ENCODE measurements around the gene PLXDC2. TPM values are rescaled to one million over a fixed set of nuclear protein-coding genes. Genes with fewer than 3 reads are reported as not detected.

Gene PLXDC2
- total RNA-seq, 1 experiment from 2014 or later, result 0.69 TPM

DNA sequence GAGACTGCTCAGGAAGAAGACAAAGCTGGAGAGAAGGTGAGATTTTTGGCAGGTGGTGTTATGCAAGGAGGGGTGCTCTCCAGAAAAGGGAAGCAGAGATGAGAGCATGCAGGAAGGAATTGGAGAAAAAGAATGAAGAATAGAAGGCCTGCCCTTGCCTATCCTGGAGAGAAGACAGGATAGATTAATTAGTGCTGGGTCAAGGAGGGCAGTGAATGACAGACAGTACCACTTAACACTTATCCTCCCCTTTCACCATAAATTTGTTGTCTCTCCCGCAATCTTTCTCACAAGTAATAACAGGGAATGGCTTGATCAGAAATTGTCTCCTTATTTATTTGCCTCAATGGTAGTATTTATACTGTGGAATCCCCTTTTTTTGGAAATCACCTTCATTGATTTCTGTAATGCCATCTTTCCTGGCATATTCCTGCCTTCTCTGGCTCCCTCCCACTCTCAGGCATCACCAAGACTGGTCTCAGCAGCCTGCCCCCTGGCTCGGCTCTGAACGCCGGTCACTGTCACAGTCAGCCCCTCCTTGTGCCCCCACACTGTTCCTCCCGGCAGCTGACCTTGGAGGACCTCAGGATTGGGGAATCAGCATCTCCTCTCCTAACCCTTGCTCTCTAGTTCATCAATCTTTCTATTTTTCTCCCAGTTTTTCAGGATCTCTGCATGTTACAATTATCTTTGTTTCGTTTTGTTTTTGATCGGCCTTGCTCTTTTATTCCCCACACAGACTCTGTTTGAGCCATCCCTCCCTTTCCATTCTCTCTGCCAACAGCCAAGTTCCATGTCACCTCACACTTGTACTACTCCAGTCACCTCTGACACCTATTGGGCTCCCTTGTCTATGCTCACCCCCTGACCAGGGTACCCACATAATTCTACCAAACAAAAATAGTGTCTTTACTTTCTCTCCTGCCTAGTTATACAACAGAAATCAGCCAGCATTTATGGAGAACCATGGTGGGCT lies 294.2 kb downstream of the PLXDC2 start:
- DNase-seq (ENCODE audit: low read depth), result no peak

DNA sequence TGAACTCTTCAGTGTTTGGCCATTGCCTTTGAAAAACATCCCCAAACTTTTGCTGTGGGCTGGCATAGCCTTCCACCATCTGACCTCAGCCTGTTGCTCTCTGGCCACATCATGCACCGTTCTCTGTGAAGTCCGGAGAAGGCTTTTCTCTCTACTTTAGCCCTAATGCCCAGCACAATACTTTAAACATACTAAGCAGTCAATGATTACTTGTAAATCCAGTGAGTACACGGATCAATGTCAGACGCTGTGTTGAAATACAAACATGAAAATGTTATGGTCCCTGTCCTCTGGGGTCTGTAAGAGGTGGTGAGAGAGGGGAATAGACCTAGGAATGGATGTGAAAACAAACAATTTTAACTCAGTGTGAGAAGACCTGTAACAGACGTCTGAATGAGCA lies 297.9 kb downstream of the PLXDC2 start:
- no peak for DNase-seq (ENCODE audit: low read depth)

DNA sequence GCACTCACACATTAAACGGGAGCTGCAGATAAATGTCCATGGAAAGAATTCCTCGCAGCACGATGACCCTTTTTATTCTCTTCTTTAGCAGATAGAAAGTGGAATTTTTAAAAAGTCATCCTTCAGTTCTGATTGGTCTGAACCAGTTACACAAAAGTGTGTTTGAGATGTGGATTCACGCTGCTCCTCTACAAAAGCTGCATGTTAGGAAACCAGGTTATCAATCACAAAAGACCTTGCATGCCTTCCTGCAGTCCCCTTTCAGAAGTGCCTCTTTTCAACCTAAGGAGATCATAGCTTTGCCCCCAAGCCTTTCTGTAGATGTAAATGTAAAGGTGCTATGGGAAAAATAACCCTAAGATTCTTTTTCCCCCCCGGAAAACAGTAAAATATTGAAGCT lies 299.7 kb downstream of the PLXDC2 start:
- DNase-seq (ENCODE audit: low read depth), result no peak

DNA sequence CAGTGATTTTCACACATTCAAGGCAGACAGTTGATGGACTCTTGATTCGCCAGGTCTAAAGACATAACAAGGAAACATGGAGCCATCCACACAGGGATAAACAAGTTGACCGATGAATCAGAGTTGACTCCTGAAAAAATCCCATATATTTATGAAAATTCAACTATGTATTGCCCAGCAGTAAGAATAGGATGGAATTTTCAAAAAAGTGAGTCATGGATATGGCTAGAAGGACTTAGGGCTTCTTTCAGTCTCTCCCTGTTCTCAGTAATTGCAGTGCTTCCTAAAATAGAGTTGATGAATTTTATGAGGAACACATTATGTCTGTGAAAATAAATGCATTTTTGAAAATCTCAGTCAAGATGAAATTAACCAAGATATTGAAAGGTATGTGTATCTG lies 301.2 kb downstream of the PLXDC2 start:
- no peak for DNase-seq (ENCODE audit: low read depth)

DNA sequence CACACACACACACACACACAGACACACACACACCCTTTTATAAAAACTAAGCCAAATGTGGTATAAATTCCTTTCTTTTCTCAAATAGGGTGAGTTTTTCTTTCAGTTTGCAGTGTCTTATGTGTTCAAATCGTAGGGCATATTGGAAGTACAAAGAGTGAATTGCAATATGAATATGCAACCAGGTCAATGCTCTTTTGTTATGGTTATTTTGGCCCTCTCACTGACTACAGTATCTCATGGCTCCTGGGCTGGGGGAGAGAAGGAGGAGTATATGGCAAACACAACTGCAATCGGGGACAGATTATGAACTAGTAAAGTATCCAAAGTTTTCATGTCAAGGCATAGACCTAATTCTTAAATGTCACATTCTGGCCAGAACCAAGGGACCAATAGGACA lies 301.9 kb downstream of the PLXDC2 start:
- no peak for DNase-seq (ENCODE audit: low read depth)

DNA sequence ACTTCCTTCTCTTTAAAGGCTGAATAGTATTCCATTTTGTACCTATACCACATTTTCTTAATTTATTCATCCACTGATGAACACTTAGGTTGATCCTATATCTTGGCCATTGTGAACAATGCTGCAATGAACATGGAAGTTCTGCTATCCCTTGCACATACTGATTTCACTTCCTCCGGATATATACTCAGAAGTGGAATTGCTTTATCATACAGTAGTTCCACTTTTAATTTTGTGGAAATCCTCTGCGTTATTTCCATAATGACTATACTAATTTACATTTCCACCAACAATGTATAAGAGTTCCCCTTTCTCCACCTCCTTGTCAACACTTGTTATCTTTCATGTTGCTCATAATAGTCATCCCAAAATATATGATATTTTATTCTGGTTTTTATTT lies 312.6 kb downstream of the PLXDC2 start:
- DNase-seq (ENCODE audit: low read depth), result no peak

DNA sequence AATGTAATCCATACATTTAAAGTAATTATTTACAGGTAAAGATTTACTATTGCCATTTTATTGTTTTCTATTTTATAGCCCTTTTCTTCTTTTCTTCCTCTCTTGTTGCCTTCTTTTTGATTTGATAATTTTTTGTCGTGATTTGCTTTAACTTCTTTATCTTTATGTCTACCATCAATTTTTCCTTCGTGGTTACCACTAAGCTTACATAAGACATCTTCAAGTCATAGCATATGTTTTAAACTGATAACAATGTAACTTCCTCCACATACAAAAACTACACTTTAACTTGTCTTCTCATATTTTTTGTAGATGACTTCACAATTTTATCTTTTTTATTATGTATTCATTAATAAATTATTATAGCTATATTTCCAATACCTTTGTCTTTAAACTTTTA lies 316.6 kb downstream of the PLXDC2 start:
- no peak for DNase-seq (ENCODE audit: low read depth)

DNA sequence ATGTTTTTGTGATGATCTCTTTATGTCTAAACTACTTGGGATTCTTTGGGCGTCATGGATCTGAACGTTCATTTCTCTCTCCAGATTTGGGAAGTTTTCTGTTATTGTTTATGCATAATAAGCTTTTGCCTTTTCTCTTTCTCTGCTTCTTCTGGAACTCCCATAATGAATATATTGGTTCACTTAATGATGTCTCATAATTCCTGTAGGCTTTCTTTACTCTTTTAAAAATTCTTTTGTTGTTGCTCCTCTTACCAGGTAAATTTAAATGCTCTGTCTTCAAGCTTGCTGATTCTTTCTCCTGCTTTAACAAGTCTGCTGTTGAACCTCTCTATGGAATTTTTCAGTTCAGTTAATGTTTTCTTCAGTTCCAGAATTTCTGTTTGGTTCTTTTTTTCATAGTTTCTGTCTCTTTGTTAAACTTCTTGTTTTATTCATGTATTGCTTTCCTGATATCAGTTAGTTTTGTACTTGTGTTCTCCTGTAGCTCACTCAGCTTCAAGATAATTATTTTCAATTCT lies 317.5 kb downstream of the PLXDC2 start:
- DNase-seq (ENCODE audit: low read depth), result no peak

DNA sequence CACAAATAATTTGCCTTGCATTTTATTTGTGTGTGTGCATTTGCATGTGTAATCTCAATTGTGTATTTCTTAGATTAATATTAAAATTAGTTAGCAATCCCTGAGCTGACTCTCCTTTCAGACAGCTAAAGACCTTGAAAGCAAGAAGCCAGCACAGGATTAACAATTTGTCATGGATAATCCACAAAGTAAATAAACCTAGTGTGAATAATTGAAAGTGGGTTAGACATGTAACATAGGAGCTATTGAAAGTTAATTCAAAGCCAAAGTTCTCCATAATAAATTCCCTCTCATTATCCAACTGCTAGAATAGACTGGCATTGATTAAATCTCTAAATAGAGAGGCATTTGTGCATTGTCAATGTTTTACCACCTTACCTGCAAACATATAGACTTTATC lies 326.1 kb downstream of the PLXDC2 start:
- DNase-seq (ENCODE audit: low read depth), result no peak

DNA sequence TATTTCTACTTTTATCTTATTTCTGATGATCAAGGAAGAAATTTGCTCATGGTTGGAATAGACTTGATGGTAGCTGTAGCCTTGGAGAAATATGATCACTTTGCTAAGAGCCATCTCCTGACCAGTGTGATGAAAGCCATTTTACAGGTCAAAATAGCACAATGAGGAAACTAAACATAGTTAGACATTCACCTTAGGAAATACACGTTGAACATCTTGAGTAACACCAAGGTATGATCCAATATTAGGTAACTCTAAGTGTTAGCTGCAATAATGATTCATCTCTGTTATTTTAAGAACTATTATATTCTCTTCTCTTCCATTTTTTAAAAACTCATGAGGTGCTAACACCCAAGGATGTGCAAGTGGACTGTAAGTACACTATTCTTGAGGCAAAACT lies 328.0 kb downstream of the PLXDC2 start:
- no peak for DNase-seq (ENCODE audit: low read depth)

DNA sequence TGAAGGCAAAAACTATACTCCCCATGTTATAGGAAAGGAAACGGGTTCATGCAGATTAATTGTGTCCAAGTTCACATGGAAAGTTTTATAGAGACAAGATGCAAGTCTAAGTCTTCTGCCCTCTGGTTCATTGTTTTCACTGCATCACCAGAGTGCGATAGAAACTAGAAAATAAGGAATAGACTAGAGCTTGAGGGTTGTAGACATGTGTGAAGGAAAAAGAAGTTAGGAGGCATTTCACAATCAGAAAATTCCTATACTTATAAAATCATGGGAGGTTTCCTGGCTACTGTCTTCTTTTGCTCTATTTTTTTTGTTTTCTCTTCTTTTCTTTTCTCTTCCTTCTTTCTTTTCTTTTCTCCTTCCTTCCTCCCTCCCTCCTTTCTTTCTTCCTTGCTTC lies 329.8 kb downstream of the PLXDC2 start:
- DNase-seq (ENCODE audit: low read depth), result no peak

DNA sequence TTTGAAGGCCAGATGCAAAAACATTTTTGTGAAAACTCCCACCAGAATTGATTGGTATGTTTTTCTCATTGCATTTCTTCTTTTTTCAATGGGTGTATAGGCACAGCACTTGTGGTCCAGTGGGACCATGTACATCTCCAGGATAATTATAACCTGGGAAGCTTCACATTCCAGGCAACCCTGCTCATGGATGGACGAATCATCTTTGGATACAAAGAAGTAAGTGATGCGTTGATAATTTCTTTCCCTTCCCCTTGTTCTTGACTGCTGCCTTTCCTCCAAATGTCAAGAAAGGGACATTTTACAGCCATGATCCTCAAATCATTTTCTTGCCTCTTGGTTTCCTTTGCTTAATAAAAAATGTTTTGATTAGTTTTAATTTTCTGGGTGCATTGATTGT lies 331.5 kb downstream of the PLXDC2 start:
- DNase-seq (ENCODE audit: low read depth), result no peak

DNA sequence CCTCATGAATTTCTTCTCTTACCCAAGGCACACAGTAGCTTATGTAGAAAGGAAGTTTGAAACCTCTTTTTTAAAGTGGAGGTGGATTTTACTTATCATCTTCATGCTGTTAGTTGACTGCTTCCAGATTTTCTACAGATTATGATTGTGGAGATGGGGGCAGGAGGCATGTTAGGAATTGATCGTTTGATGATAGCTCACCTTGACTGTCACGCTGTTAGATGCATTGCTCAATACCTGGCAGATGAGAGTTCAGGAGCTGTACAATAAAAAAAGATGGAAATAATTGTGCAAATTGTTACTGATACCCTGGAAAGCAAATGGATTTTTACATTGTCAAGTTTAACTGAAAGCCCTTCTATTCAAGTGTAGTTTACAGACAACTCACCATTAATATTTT lies 340.3 kb downstream of the PLXDC2 start:
- DNase-seq (ENCODE audit: low read depth), result no peak

DNA sequence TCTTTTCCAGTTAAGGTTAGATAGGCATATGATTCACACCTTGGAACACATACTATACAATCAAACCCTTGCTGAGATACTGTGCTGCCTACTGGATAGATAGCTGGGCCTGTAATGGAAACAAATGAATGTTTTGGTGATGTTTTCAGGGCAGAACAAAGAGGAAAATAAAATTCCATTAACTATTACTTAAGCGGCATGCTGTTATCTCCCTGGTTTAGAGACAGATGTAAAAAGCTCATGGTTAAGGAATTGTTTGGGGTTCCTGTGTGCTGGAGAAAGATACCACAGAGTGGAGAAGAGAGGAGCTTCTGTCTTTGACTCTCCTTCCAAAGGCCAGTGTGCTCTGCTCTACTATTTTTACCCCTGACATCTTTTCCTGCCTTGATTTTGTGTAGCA lies 341.1 kb downstream of the PLXDC2 start:
- DNase-seq (ENCODE audit: low read depth), result no peak

DNA sequence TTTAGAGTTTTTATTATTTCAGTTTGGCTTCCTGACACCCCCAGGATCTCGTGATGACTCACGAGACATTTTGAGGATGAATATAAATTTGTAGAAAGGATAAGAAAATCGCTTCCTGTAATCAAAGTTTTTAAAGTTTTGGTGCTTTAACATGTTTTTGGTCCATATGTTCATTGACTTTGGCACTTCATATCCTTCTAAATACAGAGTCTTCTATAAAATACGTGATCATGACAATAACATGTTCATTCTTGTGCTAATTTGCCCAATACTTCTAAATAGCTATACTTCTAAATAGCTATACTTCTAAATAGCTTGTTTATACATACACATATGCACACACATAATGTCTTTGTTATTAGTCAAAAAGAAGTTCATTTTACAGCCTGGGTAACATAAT lies 341.9 kb downstream of the PLXDC2 start:
- DNase-seq (ENCODE audit: low read depth), result no peak

DNA sequence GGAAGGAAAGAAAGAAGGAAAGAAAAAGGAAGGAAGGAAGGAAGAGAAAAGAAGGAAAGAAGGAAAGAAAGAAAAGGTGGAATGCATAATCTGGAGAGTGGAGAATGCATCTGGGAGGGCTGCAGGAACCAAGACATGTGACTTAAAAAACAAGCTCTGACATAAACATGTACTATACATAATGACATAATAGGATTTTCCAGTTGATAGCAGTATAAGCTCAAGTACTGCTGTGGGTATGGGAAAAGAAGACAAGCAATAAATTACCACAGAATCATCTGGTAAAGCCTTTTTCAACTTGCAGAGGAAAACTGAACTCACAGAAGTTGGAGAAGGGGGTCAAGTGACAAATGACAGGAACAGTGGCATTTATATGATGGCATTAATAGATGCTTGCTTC lies 345.9 kb downstream of the PLXDC2 start:
- DNase-seq (ENCODE audit: low read depth), result no peak

DNA sequence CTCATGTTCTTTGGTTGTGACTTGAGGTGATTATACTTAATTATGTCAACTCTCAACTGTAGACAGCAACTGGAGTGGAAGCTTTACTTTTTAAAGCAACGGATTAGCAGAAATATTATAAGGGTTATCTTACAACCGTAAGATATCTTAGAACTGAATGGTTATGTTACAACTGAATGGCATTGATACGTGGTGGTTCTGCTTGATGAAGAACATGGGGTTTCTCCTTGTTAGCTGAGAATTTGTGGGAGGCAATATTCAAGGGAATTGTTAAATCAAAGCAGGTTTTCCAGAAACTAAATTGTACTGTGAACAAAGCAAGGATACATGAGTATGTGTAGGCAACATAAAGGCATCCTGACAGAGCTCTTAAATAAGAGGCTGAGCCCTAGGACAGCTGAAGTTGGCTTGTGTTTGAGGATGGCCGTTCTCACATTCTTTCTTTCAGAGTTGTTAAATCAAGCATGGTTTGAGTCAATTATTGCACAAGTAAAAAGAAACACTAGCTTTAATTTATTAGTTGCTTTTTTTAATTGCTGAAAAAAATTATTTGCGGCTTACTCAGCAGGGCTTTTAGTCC lies 350.0 kb downstream of the PLXDC2 start:
- DNase-seq (ENCODE audit: low read depth), result no peak

DNA sequence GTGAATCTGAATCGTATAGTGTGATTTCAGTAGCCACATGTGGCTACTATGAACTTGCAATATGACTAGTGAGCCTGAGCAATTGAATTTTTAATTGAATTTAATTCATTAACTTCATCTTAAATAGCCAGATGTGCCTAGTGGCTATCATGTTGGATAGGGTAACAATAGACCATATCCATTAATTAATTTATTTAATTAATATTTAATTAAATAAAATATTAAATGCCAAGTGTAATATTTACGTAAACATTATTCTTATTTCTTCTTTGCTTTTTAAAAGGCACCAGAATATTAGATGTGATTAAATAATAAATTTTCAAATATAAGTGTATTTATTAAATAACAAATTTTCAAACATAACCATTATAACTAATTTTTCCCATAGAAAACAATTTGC lies 354.4 kb downstream of the PLXDC2 start:
- DNase-seq (ENCODE audit: low read depth), result no peak

DNA sequence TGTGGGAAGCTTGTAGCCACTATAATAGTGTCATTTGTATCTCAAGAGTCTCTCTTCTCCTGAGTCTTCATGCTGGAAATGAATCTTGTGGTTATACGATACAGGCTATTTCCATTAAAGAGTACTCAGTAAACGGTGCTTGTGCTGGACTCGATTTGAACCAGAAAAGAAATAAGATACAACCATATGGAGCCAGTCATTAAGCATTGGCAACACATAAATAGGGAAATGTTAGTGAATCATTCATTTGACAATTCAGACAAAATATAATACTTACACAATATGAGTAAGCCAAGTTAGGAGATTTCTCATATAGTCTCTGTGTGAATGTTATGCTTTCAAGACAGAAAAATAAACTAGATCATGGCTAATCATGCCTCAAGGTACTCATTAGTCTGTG lies 356.8 kb downstream of the PLXDC2 start:
- DNase-seq (ENCODE audit: low read depth), result no peak

DNA sequence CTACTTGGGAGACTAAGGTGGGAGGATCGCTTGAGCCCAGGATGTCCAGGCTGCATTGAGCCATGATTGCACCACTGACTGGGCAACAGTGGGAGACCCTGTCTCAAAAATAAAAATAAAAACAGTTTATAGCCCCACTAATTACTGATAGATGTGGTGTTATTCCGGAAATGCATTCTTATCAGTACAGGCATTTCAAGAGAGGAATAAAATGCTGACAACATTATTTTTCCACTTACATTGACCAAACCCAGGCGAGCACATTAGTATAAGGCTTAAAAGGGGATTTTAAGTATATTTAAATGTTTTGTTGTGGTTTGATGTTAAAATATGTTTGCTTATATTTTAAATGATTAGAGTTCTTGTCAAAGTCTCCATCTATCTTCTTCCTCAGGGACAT lies 359.5 kb downstream of the PLXDC2 start:
- DNase-seq (ENCODE audit: low read depth), result no peak

DNA sequence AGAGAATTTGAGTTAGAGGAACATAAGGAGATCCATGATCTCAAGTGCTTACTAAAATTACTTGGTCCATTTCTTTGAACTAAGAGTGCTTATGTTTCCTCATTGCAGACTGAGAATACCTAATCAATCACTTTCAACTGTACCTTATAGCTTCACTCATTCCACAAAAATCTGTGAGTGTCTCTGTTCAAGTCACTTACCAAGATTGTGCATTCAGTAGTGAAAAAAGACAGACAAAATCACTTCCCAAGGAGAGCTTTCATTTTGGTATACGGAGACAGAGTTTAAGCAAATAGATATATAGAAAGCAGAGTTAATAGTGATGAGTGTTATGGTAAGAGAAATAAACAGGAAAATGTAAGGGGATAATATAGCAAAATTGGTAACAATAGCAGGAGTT lies 364.5 kb downstream of the PLXDC2 start:
- DNase-seq (ENCODE audit: low read depth), result no peak

DNA sequence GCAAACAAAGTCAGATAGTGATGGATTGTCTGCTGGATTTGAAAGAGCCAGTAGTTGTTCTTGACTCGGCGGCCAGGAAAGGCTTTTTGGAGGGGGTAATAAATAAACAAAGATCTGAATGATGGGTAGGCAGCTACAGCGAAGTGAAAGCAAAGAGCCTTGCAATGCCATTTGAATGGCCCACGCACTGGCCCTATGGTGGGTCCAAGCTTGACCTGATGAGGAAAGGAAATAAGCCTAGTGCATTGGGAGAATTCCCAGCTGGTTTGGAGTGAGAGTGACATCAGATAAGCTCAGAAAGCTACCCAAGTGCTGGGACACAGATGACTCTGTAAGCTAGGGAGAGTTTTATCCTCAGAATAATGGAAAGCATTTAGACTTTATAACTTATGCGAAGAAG lies 365.2 kb downstream of the PLXDC2 start:
- no peak for DNase-seq (ENCODE audit: low read depth)

DNA sequence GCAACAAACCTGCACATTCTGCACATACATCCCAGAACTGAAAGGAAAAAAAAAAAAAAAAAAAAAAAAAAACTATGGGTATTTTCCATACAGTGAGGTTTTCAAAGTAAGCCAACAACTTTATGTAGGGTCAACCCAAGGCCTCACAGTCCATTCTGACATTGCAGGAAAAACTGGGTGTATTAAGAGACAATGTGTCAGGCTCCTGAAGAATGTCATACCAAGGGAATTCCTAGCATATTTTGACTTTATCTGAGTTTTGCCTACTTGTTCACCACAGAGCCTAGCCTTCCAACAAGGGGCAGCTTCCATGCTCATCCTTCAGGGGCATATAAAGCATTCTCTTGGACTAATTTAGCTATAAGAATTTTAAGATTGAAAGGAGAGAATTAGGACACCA lies 368.9 kb downstream of the PLXDC2 start:
- no peak for DNase-seq (ENCODE audit: low read depth)
